NCI-H345 treated with DMSO at 0.1 percent for 48 hours (cell line): Measurements from ENCODE around the gene ETV4.

Source experiments
- DNase-seq: peaks from one replicate; lab custom pipeline; 2025; ENCODE audit not compliant: unreplicated experiment; lab: John Stamatoyannopoulos, UW

Gene ETV4

DNA sequence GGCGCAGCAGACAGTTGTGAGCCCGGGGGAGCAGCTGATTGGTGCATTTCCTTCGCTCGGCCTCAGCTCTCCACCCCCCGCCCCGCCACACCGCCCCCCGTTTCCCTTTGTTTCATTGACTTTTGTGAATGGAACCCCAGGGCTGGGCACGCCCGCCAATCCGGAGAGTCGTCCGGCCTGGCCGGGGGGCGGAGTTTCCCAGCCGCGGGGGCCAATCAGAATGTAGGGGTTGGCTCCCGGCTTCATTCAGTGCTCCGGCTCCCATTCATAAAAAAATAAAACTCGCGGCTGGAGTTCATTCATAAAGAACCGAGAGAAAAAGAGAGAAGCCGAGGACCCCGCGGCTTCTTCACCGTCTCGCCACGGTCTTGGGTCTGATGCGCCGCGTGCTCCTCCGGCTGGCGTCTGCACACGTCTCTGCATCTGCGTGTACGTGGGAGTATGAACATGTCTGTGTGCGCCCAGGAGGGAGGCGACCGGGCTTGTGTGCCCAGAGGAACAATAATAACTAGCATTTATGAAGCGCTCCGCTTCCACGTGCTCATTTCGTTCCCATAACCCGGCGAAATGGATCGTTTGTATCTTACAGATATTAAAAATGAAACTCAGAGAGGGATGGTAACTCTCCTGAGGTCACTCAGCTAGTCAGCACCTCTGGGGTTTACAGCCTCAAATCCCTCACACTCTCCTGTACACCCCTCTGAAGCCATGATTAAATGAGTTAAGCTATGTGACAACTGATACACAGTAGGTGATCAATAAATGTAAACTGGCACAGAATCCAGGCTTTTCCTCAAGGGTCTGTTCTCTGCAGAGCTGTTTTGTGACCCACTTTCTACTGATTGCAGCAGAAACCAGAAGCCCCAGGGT is at the start of gene ETV4:
Gene ETV4, minus strand, starts transcription at position 22 of the 870 bp plus-strand sequence. CDS start 723 bp downstream, outside the sequence.
- peak; percentile 60 for DNase-seq

DNA sequence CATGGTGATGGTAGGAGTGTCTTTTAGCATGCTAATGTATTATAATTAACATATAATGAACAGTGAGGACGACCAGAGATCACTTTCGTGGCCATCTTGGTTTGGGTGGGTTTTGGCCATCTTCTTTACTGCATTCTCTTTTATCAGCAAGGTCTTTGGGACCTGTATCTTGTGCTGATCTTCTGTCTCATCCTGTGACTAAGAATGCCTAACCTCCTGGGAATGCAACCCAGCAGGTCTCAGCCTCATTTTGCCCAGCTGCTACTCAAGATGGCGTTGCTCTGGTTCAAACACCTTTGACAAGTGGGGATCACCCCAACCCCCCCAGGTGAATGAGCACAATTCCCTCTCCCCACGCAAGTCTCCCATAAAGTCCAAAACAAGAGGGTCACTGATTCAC is 49.3 kb upstream of the ETV4 start:
- DNase-seq = no peak

DNA sequence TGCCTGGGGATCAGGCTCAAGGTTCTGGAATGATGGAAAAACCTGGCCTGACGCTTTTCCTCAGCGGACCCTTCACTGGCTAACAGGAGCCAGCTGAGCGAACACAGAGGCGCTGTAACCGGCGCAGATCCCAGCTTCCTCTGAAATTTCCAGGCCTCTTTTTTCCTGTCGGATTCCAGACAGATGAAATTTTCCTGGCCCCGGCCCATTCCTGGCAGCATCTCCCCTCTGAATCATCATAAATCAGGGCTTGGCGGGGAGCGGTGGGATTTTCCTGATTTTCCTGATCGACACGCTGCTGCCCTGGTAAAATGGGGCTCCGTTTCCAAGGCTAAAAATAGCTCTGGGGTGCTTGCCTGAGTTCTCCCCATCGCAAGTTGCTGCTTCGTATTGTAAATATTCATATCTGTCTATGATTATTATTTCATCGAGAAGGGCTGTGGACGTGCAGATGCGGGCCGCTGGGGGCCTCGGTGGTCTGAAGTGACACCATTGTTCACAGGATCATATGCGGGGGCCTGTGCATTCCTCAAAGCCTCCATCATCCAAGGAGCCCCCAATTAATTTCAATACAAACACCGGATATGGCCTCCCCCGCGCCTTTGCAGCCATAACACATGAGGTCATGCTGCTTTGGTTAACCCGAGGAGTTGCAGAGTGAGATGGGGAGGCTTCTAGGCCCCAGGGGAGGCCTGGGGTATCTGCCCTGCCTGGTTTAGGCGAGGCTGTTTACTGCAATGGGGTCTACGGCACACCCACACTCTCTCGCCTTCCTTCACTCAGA is 45.8 kb upstream of the ETV4 start:
- DNase-seq = no peak

DNA sequence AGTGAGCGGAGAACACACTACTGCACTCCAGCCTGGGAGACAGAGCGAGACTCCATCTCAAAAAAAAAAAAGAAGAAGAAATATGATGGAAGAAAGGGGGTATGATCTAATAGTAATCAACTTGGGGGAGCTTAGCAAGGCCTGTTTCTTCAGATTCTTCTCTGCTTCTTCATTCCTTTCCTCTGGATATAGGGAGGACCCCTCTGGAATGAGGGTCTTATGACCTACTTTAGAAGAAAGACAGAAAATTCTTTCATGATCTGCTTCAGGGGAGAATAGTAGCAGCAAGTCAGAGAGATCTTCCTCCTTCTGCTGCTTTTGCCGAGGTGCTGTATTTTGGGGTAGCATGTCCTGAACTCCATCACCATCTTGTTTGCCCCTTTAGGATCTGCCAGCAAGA is 44.9 kb upstream of the ETV4 start:
- DNase-seq = no peak

DNA sequence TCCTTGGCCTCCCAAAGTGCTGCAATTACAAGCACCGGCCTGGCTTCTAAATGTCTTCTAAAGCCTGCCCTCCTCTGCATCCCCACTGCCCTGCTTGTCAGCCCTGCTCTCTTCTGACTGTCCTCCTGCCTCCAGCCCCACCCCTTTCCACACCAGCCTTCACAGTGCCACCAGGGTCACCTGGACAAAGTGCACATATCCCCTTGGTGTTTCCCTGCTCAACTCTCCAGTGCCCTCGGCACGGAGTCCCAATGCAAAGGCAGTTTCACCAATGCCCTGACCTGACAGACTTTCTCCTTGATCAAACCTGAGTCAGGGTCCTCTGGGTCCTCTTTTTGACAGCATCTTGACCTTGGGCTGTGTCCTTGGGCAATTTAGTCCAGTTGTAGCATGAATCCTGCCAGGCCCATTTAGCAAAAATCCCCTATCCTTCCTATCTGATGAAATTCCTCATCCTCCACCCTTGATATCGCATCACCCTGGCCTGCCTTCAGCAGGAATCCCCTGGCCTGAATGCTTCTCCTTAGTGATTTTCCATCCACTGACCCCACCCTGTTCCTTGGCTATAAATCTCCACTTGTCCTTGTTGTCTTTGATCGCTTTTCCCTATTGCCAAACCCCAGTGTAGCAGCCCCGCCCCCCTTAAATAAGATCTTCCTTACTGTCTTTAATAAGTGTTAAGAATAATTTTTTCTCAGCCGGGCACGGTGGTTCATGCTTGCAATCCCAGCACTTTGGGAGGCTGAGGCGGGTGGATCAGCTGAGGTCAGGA is 42.7 kb upstream of the ETV4 start:
- no peak for DNase-seq

DNA sequence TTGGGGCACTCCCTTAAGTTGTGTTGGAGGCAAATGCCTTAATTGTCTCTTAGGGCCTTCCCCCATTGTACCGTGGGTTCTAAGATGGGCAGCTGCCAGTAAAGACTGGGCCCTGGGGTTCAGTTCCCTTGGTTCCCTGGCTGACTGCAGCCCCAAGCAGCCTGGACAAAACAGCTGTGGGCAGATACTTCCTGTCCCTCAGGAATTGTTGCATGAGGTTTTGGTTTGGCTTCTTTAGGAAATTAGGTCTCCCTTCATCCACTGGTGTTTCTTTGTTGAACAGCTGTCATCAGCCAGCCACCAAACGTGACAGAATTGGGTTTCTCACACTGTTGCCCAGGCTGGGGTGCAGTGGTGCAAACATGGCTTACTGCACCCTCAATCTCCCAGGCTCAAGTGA is 42.0 kb upstream of the ETV4 start:
- DNase-seq = no peak

DNA sequence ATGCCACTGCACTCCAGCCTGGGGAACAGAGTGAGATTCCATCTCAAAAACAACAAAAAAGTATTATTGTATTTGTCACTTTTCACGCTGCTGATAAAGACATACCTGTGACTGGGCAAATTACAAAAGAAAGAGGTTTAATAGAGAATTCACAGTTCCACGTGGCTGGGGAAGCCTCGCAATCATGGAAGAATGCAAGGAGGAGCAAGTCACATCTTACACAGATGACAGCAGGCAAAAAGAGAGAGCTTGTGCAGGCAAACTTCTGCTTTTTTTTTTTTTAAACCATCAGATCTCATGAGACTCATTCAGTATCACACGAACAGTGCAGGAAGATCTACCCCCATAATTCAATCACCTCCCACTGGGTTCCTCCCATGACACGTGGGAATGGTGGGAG is 41.5 kb upstream of the ETV4 start:
- DNase-seq = no peak

DNA sequence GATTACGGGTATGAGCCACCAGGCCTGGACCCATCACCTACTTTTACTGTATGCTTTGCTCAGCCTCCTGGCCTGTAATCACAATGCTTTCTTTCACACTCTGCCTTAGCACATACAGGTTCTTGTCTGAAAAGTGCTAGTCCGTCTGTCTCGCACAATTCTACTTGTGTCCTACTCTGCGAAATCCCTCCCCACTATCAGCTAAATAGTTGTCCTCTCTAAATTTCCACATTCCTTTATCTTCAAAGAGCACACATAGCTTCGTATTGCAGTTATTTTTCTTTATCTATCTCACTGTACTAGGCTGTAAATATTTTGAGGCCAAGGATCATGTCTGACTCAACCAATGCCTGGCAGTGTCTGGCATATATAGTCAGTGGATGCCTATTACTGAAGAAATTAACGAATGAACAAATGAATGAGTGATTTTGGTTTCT is 38.5 kb upstream of the ETV4 start:
- DNase-seq = no peak

DNA sequence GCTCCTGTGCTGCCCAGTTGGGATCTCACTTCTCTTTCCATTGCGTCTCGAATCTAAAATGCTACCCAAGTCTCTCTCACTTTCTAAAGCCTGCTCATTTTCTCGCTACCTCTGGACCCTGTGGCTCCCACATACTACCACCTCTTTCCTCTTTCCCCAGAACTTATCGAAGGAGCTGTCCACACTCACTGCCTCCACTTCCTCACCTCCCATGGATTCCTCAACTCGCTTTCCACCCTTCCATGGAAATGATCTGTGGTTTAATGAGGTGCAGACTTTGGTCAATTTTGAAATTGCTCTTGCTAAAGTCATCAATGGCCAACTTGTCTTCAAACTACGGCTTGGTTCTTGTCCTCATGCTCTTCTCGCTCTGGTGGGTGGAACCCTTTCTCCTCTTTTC is 37.2 kb upstream of the ETV4 start:
- DNase-seq = no peak

DNA sequence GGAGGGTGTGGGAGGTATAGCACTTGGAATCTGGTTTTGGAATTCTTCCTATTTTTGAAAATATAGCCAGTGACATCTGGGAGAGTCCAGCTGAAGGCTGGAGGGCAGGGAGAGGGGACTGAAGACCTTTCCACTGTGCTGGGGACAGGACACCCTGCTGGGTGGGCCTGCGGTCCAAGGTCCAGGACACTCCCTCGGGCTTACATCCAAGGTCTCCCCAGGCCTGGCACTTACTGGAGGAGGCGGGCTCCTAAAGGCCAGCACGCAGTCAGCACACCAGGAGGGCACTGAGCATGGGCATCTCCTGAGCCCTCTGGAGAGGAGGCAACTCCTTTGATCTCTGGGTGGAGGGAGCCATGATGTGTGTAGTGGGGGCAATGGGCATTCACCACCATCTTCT is 35.5 kb upstream of the ETV4 start:
- DNase-seq = no peak

DNA sequence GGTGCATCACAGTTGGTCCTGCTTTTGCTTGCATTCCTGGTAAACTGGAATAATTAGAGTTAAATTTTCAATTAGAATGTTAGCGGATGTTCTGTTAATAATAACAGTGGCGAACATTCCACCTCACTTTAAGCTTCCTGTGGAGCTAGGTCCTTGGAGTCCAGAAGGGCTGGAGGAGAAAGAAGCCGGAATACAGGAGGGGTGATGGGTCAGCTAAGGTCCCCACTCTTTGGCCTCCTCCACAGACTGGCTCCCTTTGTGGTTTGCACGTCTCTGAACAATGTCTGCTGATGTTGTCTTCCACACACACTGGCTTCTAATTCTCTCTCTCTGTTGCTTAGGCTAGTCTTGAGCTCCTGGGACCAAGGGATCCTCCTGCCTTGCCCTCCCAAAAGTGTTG is 35.0 kb upstream of the ETV4 start:
- DNase-seq = no peak

DNA sequence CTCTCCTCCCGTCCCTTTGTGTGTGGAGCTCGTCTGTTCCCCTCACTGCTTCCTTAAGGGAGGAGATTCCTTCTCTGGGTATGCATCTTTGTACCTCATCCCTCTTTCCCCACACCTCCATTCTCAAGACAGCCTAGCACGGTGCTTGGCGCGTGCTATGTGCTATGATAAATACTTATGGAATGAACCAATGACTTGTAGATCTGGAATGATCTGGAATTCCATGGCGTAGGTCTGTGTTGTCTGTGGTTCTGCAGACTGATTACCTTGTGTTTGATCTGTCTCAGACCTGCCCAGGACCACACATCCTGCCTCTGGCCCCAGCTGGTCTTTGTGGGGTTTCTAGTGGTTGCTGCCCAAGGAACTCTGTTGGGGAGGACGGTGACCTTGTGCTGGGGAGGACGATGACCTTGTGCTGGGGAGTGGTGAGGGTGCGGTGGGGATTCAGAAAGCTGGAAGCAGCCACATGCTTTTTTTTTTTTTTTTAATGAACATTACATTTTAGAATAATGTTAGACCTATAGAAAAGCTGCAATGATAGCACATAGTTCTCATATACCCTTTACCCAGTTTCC is 33.5 kb upstream of the ETV4 start:
- no peak for DNase-seq

DNA sequence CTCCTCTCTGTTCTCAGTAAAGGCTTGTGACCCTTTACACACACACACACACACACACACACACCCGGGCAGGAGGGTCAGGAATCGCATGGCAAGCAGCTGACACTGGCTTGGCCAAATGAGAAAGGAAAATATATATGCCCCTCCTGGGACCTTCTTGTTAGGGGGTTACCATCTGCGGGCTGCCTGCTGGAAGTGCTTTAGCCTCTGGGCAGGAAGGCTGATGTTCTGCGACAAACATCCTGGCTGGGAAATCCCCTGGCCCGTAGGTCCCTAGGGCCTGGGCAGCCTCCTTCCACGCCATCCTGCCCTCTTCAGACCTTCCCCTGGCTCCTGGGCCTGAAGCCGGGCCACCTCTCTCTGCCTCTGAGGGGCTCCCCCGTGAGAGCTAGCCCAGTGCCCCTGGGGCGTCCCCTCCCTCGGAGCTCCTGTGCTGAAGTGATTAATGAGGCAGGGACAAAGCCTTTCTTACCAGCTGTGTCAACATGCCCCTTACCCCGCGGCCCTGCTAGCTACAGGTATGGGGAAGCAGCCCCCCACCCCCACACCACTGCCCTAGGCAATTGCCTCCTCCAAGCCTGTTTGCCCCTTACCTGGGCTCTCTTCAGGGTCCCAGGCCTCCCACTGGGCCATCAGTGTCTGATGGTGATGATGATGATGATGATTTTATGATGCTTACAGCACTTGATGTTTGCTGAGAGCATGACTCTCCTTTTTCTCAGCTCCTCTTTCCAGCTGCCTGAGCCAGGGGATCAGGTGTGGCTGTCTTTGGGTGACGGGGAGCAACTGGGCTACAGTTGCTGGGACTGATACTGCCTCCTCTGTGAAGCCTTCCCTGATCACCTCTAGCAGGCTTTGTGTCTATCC is 32.8 kb upstream of the ETV4 start:
- peak; percentile 81 for DNase-seq

DNA sequence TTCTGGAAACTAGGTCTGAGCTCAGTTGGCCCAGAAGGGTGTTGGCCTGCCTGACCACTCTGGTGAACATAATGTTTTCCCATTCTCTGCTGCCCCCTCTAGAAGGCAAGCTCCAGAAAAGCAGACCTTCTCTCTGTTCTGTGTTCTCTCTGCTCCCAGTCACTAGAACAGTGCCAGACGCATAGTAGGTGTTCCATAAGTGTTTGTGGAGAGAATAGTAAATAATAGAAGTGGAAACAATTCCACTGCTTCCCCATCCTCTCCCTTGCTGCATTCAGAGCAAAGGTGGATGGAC is 32.2 kb upstream of the ETV4 start:
- peak; percentile 59 for DNase-seq

DNA sequence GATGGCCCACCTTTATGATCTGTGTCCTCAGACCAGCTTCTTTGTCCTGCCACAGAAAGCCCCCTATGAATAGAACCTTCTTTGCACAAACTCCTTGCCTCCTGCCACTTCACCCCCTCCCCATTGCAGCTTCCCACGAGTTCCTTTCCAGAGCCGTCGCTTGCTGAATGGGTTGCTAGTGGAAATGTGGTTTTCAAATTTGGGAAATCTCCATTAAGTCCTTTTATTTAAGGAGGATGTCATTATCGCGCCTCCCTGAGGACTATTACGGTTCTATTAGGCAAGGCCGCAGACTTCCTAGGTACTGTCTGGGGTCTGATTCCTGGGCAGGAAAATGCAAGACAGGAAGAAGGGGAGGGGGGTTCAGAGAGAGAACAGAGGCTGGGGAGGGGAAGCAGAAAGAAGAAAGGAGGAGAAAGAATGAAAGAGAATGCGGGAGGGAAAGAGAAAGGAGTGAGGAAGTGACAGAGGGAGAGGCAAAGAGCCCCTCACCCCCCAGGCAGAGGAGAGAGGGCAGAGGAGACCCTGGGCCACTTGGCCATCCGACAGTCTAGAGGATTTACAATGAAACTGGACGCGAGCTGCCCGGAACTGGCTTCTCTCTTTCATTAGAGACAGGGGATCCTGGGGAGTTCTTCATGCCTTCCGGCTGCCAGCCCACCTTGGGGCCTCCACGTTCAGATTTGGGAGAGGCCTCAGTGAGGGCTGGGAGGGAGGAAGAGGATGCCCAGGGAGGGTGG is 31.7 kb upstream of the ETV4 start:
- DNase-seq = no peak

DNA sequence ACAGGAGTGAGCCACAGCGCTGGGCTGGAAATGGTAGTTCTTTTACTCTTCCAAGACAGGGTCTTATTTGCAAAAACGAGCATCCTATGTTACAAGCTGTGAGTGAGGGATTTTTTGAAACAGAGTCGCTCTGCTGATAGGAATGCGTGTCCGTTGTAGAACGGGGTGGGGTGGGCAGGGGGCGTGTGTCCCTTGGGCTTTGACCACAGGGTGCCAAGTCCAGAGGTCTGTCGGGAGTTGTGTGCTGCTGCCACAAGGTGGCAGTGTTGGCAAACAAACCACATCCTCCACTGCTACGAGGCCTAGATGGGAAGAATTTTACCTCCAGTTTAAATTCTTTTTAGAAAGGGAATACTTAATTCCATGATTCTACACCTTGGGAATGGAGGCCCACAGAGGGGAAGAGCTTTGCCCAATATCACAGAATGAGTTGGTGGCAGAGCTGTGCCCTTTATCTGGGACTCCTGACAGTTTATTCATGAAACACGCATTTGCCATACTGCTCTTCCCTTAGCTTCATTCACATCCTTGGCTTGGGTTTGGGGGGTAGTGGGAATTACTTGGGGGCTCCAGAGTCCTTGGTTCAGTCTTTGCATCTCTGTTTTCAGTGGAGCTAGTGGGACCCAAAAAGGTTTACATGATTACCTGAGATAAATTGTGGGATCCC is 30.6 kb upstream of the ETV4 start:
- DNase-seq = peak; percentile 75

DNA sequence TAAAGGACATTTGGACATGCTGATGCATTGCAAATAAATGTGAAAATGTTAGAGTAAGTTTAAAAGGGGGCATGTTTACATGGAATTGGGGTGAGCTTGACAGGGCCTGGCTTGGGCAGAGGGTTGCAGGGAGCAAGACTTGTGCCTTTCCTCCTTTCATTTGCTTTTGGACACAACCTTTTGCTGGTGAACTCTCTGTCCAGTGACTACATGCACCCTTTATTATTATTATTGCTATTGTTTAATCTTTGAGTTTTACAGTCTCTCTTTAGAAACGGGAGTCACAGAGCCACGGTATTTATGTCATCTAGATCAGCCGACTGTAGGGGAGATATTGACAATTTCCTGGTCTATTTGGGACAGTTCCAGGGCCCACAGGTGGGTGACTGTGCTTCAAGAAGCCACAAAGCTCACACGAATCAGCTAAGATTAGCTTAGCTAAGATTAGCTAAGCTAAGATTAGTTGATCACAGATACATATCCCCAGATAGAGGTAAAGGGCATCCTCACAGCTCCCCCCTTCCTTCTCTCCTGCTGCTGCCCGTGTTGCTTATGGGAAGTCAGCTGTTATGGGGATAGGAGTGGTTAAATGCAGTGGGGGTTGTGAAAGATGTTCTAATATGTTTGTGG is 28.9 kb upstream of the ETV4 start:
- no peak for DNase-seq

DNA sequence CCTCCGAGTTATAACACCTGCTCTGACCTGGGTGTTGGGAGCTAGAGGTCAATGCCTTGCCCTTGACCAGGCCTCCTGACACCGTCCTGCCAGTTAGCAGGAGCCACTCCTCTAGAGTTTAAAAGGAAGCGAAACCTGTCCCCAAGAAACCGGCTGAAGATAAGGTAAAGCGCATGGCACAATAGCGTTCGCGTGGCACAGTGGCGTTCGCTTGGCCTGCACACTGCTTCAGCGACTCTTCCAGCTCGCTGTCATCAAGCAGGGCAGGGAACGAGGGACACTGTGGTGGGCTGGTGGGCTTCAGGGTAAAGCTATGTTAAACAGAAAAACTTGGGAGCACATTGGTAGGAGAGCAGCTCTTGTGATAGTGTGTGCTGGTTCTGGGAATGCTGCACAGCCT is 28.2 kb upstream of the ETV4 start:
- no peak for DNase-seq
